Psoas muscle (tissue), 8 donors: ENCODE data around the gene HSD11B2. TPM values are rescaled to one million over a fixed set of nuclear protein-coding genes. Genes with fewer than 3 reads are reported as not detected.

ENCODE experiments used
- ATAC-seq, 4 donors: fragments of 200-7000 bp; cut with Tn5 transposase; one replicate each; pipeline ENCODE4 v1.9.1; 2020; ENCODE audit warnings: moderate library complexity in 3 of 4, mild to moderate bottlenecking in 2 of 4
- DNase-seq, 2 donors: peaks; one replicate each; pipeline ENCODE4 v3.0.0-alpha.2; 2020
- H3K27ac ChIP-seq: fragments of 200-600 bp; one replicate; pipeline ENCODE4 v1.8.0; 2022
- H3K27me3 ChIP-seq, 3 donors: fragments of 200-600 bp in 1 of 3; one replicate each; pipeline versions ENCODE4 v1.6.1 to v1.8.0; 2013 to 2022; ENCODE audit warnings: low read length in 2 of 3, mild to moderate bottlenecking in 2 of 3, moderate library complexity in 1 of 3; ENCODE audit not compliant: insufficient read depth in 3 of 3
- H3K36me3 ChIP-seq, 2 donors: fragments of 200-600 bp in 1 of 2; one replicate each; pipeline versions ENCODE4 v1.6.1 to v1.8.0; 2013 to 2022; ENCODE audit warnings: low read depth in 1 of 2, mild to moderate bottlenecking in 1 of 2, moderate library complexity in 1 of 2; ENCODE audit not compliant: insufficient read depth in 1 of 2
- H3K4me1 ChIP-seq: fragments of 200-600 bp; one replicate; pipeline ENCODE4 v1.8.0; 2022
- H3K4me3 ChIP-seq: fragments of 200-600 bp; one replicate; pipeline ENCODE4 v1.8.0; 2022; ENCODE audit warnings: mild to moderate bottlenecking
- H3K9me3 ChIP-seq: fragments of 200-600 bp; one replicate; pipeline ENCODE4 v1.8.0; 2022
- WGBS, 3 donors: extraction: QIAGEN DNeasy Blood & Tissue Kit; methylation state at CpG; one replicate each; pipeline versions ENCODE4 v1.1.6 to v1.1.7; 2013; 5-methylcytosine and 5-hydroxymethylcytosine counted together
- intact Hi-C, 2 donors: fragments of 100-400 bp; cut with DNase I; formaldehyde crosslinking; loops; one replicate each; pipeline versions ENCODE4 v1.11.0 to v1.14.2; 2022
- polyA plus RNA-seq, 3 donors: library from polyadenylated mRNA; stranded (reverse); fragments of 200-250 nt; gene quantifications; one replicate each; pipeline ENCODE4 v1.2.3, GENCODE V29; 2013
- total RNA-seq, 4 donors: library from RNA; stranded (reverse); fragmentation: NEBNext Ultra II Directional in 2 of 4; extraction: Animal tissue kit (Norgen Biotek cat#: 25700) in 2 of 4; gene quantifications; one replicate each; pipeline versions ENCODE4 v1.2.1 to v1.2.4, GENCODE V29; 2021 to 2023
- TF ChIP-seq, protein P1 (sequence below): fragments of 200-600 bp; IDR thresholded peaks from one replicate; pipeline ENCODE4 v1.8.0; 2022; ENCODE audit warnings: antibody characterized with exemption
- donor health status: healthy with polysubstance abuse.
- donor health status: DM: no; HTN: no; CAD: no; lungs with moderate emphysema.
- donor health status: Bipolar disorder and iron deficiency.
- donor health status: healthy.
- donor health status: DM: yes; HTN: yes; CAD: no.
- donor health status: DM: no; HTN: no; CAD: no.
- donor health status: DM: no; HTN: no; CAD: no.
- donor health status: DM: yes; HTN: yes; CAD: no.

The HSD11B2 gene
- total and polyA plus RNA-seq, 7 donors, result 0.11 to 0.71 (median 0.27) TPM

DNA sequence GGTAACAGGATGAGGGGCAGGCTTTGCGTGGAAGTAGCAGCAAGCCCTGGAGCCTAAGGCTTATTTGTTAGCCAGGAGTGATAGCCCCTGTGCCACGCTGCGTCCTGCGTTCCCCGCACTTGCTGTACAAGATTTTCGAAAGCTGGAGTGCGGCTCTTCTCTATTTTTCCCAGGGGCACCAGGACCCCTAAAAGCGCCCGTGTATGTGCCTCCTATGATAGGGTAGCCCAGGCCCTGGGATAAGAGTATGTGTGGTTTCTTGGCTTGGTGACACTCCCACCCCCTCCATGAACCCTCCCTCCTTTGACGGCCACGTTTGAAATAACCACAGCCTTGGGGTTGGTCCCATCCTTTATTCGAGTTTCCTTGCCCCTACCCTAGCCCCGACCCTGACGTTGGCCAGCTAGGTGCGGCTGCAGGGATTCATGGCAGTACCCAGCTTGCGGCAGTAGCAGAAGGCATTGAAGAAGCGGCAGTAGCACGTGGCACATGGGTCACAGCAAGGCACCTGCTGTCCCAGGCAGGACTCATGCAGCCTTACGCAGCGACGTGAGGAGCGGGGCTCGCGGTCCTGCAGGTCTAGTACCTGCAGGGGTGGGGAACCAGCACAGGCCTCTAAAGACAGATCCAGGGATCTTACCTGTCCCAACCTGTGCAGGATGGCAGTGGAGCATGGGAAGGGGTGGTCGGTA is 51.5 kb downstream of the HSD11B2 start:
- peak overlapping the region; percentile 93 for H3K4me3 ChIP-seq
- no peaks in the 10 kb centered on the region for H3K9me3 ChIP-seq
- intact Hi-C loops, result loop anchor here in 1 of 2 donors (5.0 kb wide), 1 partner anchor 35 kb away; no protein-coding TSS in a partner anchor
- no peak for ATAC-seq
- H3K4me1 ChIP-seq, result peaks cover 16% of the 10 kb centered on the region
- H3K27me3 ChIP-seq, result no peaks in the 10 kb centered on the region
- 75 to 83% (median 78%) methylated on average over 25 of the region's 25 CpGs for WGBS, 3 donors
- H3K27ac ChIP-seq, result peak overlapping the region; percentile 93
- no peak for DNase-seq
- TF ChIP-seq, protein P1, sequence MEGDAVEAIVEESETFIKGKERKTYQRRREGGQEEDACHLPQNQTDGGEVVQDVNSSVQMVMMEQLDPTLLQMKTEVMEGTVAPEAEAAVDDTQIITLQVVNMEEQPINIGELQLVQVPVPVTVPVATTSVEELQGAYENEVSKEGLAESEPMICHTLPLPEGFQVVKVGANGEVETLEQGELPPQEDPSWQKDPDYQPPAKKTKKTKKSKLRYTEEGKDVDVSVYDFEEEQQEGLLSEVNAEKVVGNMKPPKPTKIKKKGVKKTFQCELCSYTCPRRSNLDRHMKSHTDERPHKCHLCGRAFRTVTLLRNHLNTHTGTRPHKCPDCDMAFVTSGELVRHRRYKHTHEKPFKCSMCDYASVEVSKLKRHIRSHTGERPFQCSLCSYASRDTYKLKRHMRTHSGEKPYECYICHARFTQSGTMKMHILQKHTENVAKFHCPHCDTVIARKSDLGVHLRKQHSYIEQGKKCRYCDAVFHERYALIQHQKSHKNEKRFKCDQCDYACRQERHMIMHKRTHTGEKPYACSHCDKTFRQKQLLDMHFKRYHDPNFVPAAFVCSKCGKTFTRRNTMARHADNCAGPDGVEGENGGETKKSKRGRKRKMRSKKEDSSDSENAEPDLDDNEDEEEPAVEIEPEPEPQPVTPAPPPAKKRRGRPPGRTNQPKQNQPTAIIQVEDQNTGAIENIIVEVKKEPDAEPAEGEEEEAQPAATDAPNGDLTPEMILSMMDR, result no peak
- peaks cover 0 to 11% of the 10 kb centered on the region in 2 donors for H3K36me3 ChIP-seq

DNA sequence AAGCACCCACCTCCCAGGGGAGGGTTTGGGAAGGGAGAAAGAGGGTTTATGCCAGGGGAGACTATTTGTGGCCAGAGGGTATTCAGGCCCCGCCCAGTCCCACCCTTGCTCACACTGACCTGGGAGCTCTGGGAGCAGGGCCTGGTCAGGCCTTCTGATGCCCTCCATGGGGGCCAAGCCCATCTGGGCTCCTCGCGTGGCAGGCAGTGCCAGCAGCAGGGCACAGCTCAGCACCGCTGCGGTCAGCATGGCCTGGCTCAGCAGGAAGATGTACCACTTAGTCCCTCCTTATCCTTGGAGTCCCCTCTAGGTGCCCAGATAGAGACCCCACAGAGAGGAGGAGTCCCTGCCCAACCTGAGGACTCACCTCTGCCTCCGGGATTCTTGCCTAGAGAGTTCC is 52.2 kb downstream of the HSD11B2 start, which contains the start of gene AGRP:
TSS of gene AGRP (minus strand) at position 398 of the 400 bp plus-strand sequence. CDS start at position 249, 149 bp downstream.
- Histone ChIP-seq H3K27ac (peak within 1 kb of the TSS; percentile 93), H3K4me1 (peaks cover 16% of the 10 kb centered on the region), H3K27me3 (no peaks in the 10 kb centered on the region), H3K4me3 (peak within 1 kb of the TSS; percentile 93), H3K36me3 (peaks cover 0 to 11% of the 10 kb centered on the region in 2 donors), H3K9me3 (no peaks in the 10 kb centered on the region)
- intact Hi-C loops, result loop anchor here in 1 of 2 donors (5.0 kb wide), 1 partner anchor 34 kb away; no protein-coding TSS in a partner anchor
- 96 to 100% (median 97%) methylated on average over 6 of the region's 6 CpGs for WGBS, 3 donors
- DNase-seq (no peak), ATAC-seq (no peak)
- TF ChIP-seq, protein P1, result no peak

DNA sequence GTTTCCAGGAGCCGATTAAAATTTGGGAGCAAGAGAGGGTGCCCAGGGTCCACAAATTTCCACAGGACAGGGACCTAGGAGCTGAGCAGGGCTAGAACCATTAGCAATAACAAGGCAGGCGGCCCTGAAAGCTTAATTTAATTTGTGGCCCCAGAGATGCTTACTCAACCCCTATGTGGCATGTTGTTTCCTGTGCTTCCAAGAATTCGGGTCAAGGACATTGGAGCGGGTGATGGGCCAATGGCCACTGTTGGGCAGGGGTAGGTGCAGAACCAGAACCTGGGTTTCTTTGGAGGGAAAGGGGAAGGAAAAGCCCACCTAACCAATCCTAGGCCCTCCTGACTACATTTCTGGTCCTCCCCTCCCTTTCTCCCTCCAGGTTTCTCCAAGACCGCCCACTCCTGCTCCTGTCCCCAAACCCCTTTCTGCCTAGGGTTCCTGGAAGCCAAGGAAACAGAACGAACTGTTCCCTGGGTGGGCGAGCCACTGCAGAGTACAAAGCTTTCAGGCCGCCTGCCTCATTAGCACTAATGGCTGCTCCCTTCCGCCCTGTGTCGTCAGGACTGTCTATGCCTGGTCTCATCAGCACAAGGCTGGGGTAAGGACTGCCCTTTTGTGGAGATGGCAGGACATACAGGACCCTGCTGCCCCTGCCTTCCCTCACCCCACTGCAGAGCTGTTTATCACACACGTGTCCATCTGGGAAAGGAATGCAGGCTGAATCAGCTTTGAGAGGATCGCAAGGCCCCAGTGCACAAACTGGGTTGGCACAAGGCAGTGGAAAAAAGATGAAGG is 53.0 kb downstream of the HSD11B2 start:
- intact Hi-C loops, result loop anchor here in 1 of 2 donors (5.0 kb wide), 1 partner anchor 33 kb away; no protein-coding TSS in a partner anchor
- Histone ChIP-seq H3K4me1 (peaks cover 13% of the 10 kb centered on the region), H3K27ac (no peak overlapping the region), H3K27me3 (no peaks in the 10 kb centered on the region), H3K4me3 (no peak overlapping the region), H3K9me3 (no peaks in the 10 kb centered on the region), H3K36me3 (peaks cover 0 to 11% of the 10 kb centered on the region in 2 donors)
- TF ChIP-seq, protein P1, result no peak
- ATAC-seq (no peak), DNase-seq (no peak)
- WGBS, 3 donors, result 85 to 89% (median 85%) methylated on average over 12 of the region's 12 CpGs

DNA sequence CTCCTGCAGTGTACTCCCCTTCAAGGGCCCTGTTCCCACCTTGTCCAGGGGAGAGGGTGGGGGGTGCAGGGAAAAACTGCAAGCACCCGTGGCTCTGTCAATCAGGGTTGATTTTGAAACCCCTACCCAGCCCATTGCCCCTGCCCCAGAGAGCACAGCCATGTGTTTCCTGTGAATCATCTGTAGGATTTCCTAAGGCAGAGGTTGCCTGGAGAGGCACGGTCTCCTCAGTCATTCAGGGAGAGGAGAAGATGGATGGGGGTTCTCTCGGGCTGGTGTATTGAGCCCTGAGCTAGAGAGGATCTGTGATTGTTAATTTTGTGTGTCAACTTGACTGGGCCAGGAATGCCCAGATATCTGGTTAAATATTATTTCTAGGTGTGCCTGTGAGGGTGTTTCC is 55.9 kb downstream of the HSD11B2 start:
- Histone ChIP-seq H3K36me3 (peaks cover 0 to 11% of the 10 kb centered on the region in 2 donors), H3K4me3 (no peak overlapping the region), H3K27me3 (no peaks in the 10 kb centered on the region), H3K27ac (no peak overlapping the region), H3K9me3 (no peaks in the 10 kb centered on the region), H3K4me1 (peaks cover 4% of the 10 kb centered on the region)
- no peak for DNase-seq
- TF ChIP-seq, protein P1, result no peak
- no peak for ATAC-seq
- intact Hi-C loops, result no loop called here
- WGBS, 3 donors, result 68 to 74% (median 70%) methylated on average over 3 of the region's 3 CpGs

Other genes with a start within 250 kb of the HSD11B2 start
- gene MATCAP1, start 247.2 kb upstream of the HSD11B2 start, total RNA-seq, result 1 to 10 TPM; 5.9 to 8.0 (median 6.6) TPM
- 1 to 10 TPM; 4.2 to 9.7 (median 4.5) TPM for gene MATCAP1, start 247.2 kb upstream of the HSD11B2 start, polyA plus RNA-seq
- gene EXOC3L1, start 241.0 kb upstream of the HSD11B2 start, total RNA-seq, result 1 to 10 TPM in 3 of 4 donors, under 1 TPM in 1; 0.91 to 1.9 (median 1.2) TPM
- gene EXOC3L1, start 241.0 kb upstream of the HSD11B2 start, polyA plus RNA-seq, result 1 to 10 TPM in 1 of 3 donors, under 1 TPM in 2; 0.84 to 3.4 (median 0.97) TPM
- 10 to 100 TPM; 22.6 to 56.2 (median 45.9) TPM for gene E2F4, start 239.0 kb upstream of the HSD11B2 start, total RNA-seq
- 100 to 1,000 TPM in 1 of 3 donors, 10 to 100 TPM in 2; 45.0 to 106 (median 67.3) TPM for gene E2F4, start 239.0 kb upstream of the HSD11B2 start, polyA plus RNA-seq
- gene ELMO3, start 232.0 kb upstream of the HSD11B2 start, total RNA-seq, result under 1 TPM; 0.26 to 0.79 (median 0.42) TPM
- under 1 TPM; 0.35 to 0.82 (median 0.53) TPM for gene ELMO3, start 232.0 kb upstream of the HSD11B2 start, polyA plus RNA-seq
- 10 to 100 TPM; 10.1 to 32.7 (median 20.5) TPM for gene TMEM208, start 204.0 kb upstream of the HSD11B2 start, total RNA-seq
- gene TMEM208, start 204.0 kb upstream of the HSD11B2 start, polyA plus RNA-seq, result 100 to 1,000 TPM in 1 of 3 donors, 10 to 100 TPM in 2; 64.3 to 111 (median 91.9) TPM
- 100 to 1,000 TPM in 3 of 4 donors, 10 to 100 TPM in 1; 61.5 to 154 (median 124) TPM for gene FHOD1, start 183.6 kb upstream of the HSD11B2 start, total RNA-seq
- gene FHOD1, start 183.6 kb upstream of the HSD11B2 start, polyA plus RNA-seq, result 10 to 100 TPM; 16.9 to 48.7 (median 27.2) TPM
- gene SLC9A5, start 182.1 kb upstream of the HSD11B2 start, total RNA-seq, result 1 to 10 TPM in 3 of 4 donors, under 1 TPM in 1; 0.59 to 1.7 (median 1.4) TPM
- 1 to 10 TPM in 1 of 3 donors, under 1 TPM in 2; 0.52 to 1.1 (median 0.91) TPM for gene SLC9A5, start 182.1 kb upstream of the HSD11B2 start, polyA plus RNA-seq
- 1 to 10 TPM in 2 of 4 donors, under 1 TPM in 2; 0.28 to 1.9 (median 1.3) TPM for gene PLEKHG4, start 151.6 kb upstream of the HSD11B2 start, total RNA-seq
- gene PLEKHG4, start 151.6 kb upstream of the HSD11B2 start, polyA plus RNA-seq, result under 1 TPM; 0.60 to 1.00 (median 0.98) TPM
- gene KCTD19, start 104.4 kb upstream of the HSD11B2 start, total RNA-seq, result not detected
- under 1 TPM in 1 of 3 donors, not detected in 2; 0.03 TPM for gene KCTD19, start 104.4 kb upstream of the HSD11B2 start, polyA plus RNA-seq
- not detected for gene LRRC36, start 104.3 kb upstream of the HSD11B2 start, total RNA-seq
- gene LRRC36, start 104.3 kb upstream of the HSD11B2 start, polyA plus RNA-seq, result under 1 TPM; 0.06 to 0.25 (median 0.11) TPM
- gene TPPP3, start 37.6 kb upstream of the HSD11B2 start, total RNA-seq, result 10 to 100 TPM; 14.8 to 36.4 (median 25.7) TPM
- gene TPPP3, start 37.6 kb upstream of the HSD11B2 start, polyA plus RNA-seq, result 10 to 100 TPM in 2 of 3 donors, 1 to 10 TPM in 1; 5.3 to 21.4 (median 17.0) TPM
- gene ZDHHC1, start 14.6 kb upstream of the HSD11B2 start, total RNA-seq, result 10 to 100 TPM in 1 of 4 donors, 1 to 10 TPM in 3; 5.8 to 11.0 (median 6.9) TPM
- 1 to 10 TPM; 1.7 to 5.0 (median 2.9) TPM for gene ZDHHC1, start 14.6 kb upstream of the HSD11B2 start, polyA plus RNA-seq
- gene ATP6V0D1, start 50.0 kb downstream of the HSD11B2 start, total RNA-seq, result 100 to 1,000 TPM in 1 of 4 donors, 10 to 100 TPM in 3; 81.2 to 104 (median 87.3) TPM
- 10 to 100 TPM; 60.2 to 92.4 (median 62.8) TPM for gene ATP6V0D1, start 50.0 kb downstream of the HSD11B2 start, polyA plus RNA-seq
- not detected for gene AGRP, start 52.4 kb downstream of the HSD11B2 start, total RNA-seq
- not detected for gene AGRP, start 52.4 kb downstream of the HSD11B2 start, polyA plus RNA-seq
- 10 to 100 TPM; 34.1 to 58.1 (median 49.5) TPM for gene RIPOR1, start 97.7 kb downstream of the HSD11B2 start, total RNA-seq
- 10 to 100 TPM; 16.5 to 27.4 (median 20.6) TPM for gene RIPOR1, start 97.7 kb downstream of the HSD11B2 start, polyA plus RNA-seq
- 10 to 100 TPM; 22.1 to 26.5 (median 26.0) TPM for gene CTCF, start 131.4 kb downstream of the HSD11B2 start, total RNA-seq
- 10 to 100 TPM; 17.7 to 44.7 (median 18.9) TPM for gene CTCF, start 131.4 kb downstream of the HSD11B2 start, polyA plus RNA-seq
- 1 to 10 TPM in 1 of 4 donors, under 1 TPM in 2, not detected in 1; 0.59 to 1.1 (median 0.63) TPM for gene CARMIL2, start 214.0 kb downstream of the HSD11B2 start, total RNA-seq
- under 1 TPM; 0.17 to 0.46 (median 0.30) TPM for gene CARMIL2, start 214.0 kb downstream of the HSD11B2 start, polyA plus RNA-seq
- 10 to 100 TPM in 1 of 4 donors, 1 to 10 TPM in 3; 4.9 to 10.2 (median 7.4) TPM for gene ACD, start 229.1 kb downstream of the HSD11B2 start, total RNA-seq
- gene ACD, start 229.1 kb downstream of the HSD11B2 start, polyA plus RNA-seq, result 10 to 100 TPM in 2 of 3 donors, 1 to 10 TPM in 1; 8.9 to 16.7 (median 12.6) TPM
- 1 to 10 TPM; 4.9 to 6.8 (median 5.9) TPM for gene PARD6A, start 229.8 kb downstream of the HSD11B2 start, total RNA-seq
- 10 to 100 TPM in 1 of 3 donors, 1 to 10 TPM in 2; 8.0 to 11.0 (median 9.9) TPM for gene PARD6A, start 229.8 kb downstream of the HSD11B2 start, polyA plus RNA-seq
- gene ENKD1, start 235.6 kb downstream of the HSD11B2 start, total RNA-seq, result 1 to 10 TPM; 6.5 to 7.6 (median 7.1) TPM
- 10 to 100 TPM; 17.5 to 20.7 (median 19.2) TPM for gene ENKD1, start 235.6 kb downstream of the HSD11B2 start, polyA plus RNA-seq
- 1 to 10 TPM; 5.1 to 7.3 (median 5.9) TPM for gene C16orf86, start 235.7 kb downstream of the HSD11B2 start, total RNA-seq
- 1 to 10 TPM; 2.6 to 6.5 (median 4.5) TPM for gene C16orf86, start 235.7 kb downstream of the HSD11B2 start, polyA plus RNA-seq